ENCODE measurements around the gene ZFAND3. TPM values are rescaled to one million over a fixed set of nuclear protein-coding genes. Genes with fewer than 3 reads are reported as not detected.

The ZFAND3 gene
- total RNA-seq, 1 experiment from 2014 or later: 47.2 TPM

GRCh38 chr6:37982317-37982716, 162.8 kb downstream of the ZFAND3 start:
- RAD21 ChIA-PET (ENCODE audit: low non-redundant PET in 1 of 2, low total read pairs in 2 of 2, uncharacterized antibody in 2 of 2, unreplicated experiment in 2 of 2): no interaction called here
- peaks cover 0 to 10% of the 10 kb centered on the region in 2 experiments; a peak in 1 of 4 replicates for H3K4me1 ChIP-seq (ENCODE audit: control insufficient read depth in 1 of 2, insufficient read depth in 2 of 2, low read length in 2 of 2)
- no peak overlapping the region for H3K4me3 ChIP-seq (replicated peaks in 1 of 2; ENCODE audit: low read depth in 1 of 2, low read length in 2 of 2)
- H3K27ac ChIP-seq (ENCODE audit: low read depth, low read length): no peak overlapping the region
- H4K20me1 ChIP-seq (ENCODE audit: insufficient read depth): 0 out of 2 replicates have a peak, but pooled peaks cover 8% of the 10 kb centered on the region
- BruUV-seq (replicated peaks): no TSS peak
- no peaks in the 10 kb centered on the region for H3K27me3 ChIP-seq (ENCODE audit: insufficient read depth, low read length)
- peaks cover 59% of the 10 kb centered on the region for H3K79me2 ChIP-seq (ENCODE audit: insufficient read depth, low read length)
- H2AFZ ChIP-seq (ENCODE audit: low read depth, low read length, poor library complexity, severe bottlenecking): no peak overlapping the region
- DNase-seq (ENCODE audit: low read depth, low spot score) (no peak), ATAC-seq (no peak)
- intact Hi-C loops (cut with micrococcal nuclease): no loop called here
- H3K4me2 ChIP-seq (ENCODE audit: low read length): no peak overlapping the region
- no peaks in the 10 kb centered on the region for H3K9me2 ChIP-seq (ENCODE audit: insufficient read depth)
- no peaks in the 10 kb centered on the region for H3K9me3 ChIP-seq (ENCODE audit: control insufficient read depth in 1 of 2, insufficient read depth in 1 of 2, low read depth in 1 of 2, low read length in 2 of 2)
- POLR2A ChIA-PET: no interaction called here
- CTCF ChIA-PET: no interaction called here
- no peak overlapping the region for H3K9ac ChIP-seq (ENCODE audit: low read length)
- TF ChIP-seq ATF3 (IDR thresholded peaks at IDR 0.05) (no peak), YY1 (IDR thresholded peaks at IDR 0.05; ENCODE audit: extremely low read depth, insufficient replicate concordance, low read depth, low read length) (no peak), EZH2 (IDR thresholded peaks at IDR 0.05) (no peak)
- H3K36me3 ChIP-seq (ENCODE audit: control insufficient read depth in 1 of 2, insufficient read depth in 2 of 2, low read length in 2 of 2): no peaks in the 10 kb centered on the region

GRCh38 chr6:37983720-37984501, 164.4 kb downstream of the ZFAND3 start:
- ATAC-seq (no peak), DNase-seq (ENCODE audit: low read depth, low spot score) (no peak)
- Histone ChIP-seq H3K4me2 (ENCODE audit: low read length) (no peak overlapping the region), H3K9ac (ENCODE audit: low read length) (no peak overlapping the region), H3K27me3 (ENCODE audit: insufficient read depth, low read length) (no peaks in the 10 kb centered on the region), H3K9me3 (ENCODE audit: control insufficient read depth in 1 of 2, insufficient read depth in 1 of 2, low read depth in 1 of 2, low read length in 2 of 2) (no peaks in the 10 kb centered on the region), H4K20me1 (ENCODE audit: insufficient read depth) (peaks cover 15% of the 10 kb centered on the region; the same call in 1 of the 2 replicates), H3K4me3 (replicated peaks in 1 of 2; ENCODE audit: low read depth in 1 of 2, low read length in 2 of 2) (no peak overlapping the region), H2AFZ (ENCODE audit: low read depth, low read length, poor library complexity, severe bottlenecking) (no peak overlapping the region), H3K9me2 (ENCODE audit: insufficient read depth) (no peaks in the 10 kb centered on the region), H3K27ac (ENCODE audit: low read depth, low read length) (no peak overlapping the region), H3K36me3 (ENCODE audit: control insufficient read depth in 1 of 2, insufficient read depth in 2 of 2, low read length in 2 of 2) (no peaks in the 10 kb centered on the region), H3K4me1 (ENCODE audit: control insufficient read depth in 1 of 2, insufficient read depth in 2 of 2, low read length in 2 of 2) (peaks cover 0 to 10% of the 10 kb centered on the region in 2 experiments; a peak in 1 of 4 replicates), H3K79me2 (ENCODE audit: insufficient read depth, low read length) (peaks cover 60% of the 10 kb centered on the region)
- intact Hi-C loops (cut with micrococcal nuclease): no loop called here
- ChIA-PET POLR2A (no interaction called here), RAD21 (ENCODE audit: low non-redundant PET in 1 of 2, low total read pairs in 2 of 2, uncharacterized antibody in 2 of 2, unreplicated experiment in 2 of 2) (no interaction called here), CTCF (no interaction called here)
- no TSS peak for BruUV-seq (replicated peaks)
- TF ChIP-seq ATF3 (IDR thresholded peaks at IDR 0.05) (no peak), CEBPB (IDR thresholded peaks at IDR 0.05; ENCODE audit: low read depth) (0 out of 2 replicates have a peak, but pooled peaks have one; percentile 23)
